ENCODE measurements around the gene LCN1.

GRCh38 chr9:135513351-135513846, 7.8 kb upstream of the LCN1 start:
- no peak for TF ChIP-seq EZH2 (IDR thresholded peaks at IDR 0.05; ENCODE audit: insufficient read depth, poor library complexity, severe bottlenecking)
- no peak for TF ChIP-seq EZH2phosphoT487 (IDR thresholded peaks at IDR 0.05; ENCODE audit: insufficient read depth, low read depth)

All from GM23248 (cell line).